GM12801 (cell line): ENCODE data around the gene RBFOX1.

Experiments
- CTCF ChIP-seq: IDR thresholded peaks from one replicate; pipeline ENCODE4 v1.5.1; 2011; ENCODE audit warnings: control low read depth; ENCODE audit not compliant: insufficient read length; ENCODE audit errors: extremely low read depth

RBFOX1 gene

DNA sequence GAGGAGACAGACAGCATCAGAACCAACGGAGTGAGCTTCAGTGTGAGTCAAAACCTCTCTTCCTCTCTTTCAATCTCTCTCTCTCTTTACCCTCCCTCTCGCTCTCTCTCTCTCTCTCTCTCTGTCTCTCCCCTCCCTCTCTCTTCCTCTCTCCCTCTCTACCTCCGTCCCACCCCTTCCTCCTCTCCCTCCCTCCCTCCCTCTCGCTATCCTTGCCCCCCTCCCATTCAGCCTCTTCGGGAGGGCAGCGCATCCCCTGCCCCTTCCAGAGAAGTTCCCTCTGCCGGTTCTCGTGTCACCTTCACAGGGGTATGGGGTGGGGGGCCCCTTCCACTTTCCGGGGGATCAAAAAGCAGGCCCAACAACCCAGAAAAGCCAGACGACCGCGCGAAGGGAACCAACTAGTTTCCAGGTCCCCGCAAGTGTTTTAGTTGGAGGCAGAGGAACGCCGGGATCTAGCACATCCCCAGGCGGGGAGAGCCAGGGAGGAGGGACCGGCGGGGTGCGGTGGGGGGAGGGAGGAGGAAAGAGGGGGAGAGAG, 28.9 kb upstream of the RBFOX1 start:
- TF ChIP-seq CTCF = no peak

DNA sequence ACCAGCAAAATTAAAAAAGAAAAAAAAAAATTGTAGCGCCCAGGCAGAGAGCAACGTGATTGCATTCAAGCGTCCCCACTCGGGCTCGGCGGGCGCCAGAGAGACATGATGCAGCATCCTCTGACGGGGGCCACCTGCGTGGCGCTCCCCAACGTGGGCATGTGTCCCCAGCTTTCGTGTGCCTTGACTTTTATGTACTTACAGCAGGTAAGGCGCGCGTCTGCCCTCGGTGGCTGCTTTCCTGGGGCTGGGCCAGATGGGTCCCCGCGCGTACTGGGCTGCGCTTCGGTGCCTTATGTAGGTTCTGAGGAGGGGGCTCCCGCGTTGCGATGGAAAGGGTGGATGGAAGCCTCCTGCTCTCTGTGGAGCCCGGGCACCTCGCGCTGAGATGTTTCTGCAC, 28.4 kb upstream of the RBFOX1 start:
- no peak for TF ChIP-seq CTCF

DNA sequence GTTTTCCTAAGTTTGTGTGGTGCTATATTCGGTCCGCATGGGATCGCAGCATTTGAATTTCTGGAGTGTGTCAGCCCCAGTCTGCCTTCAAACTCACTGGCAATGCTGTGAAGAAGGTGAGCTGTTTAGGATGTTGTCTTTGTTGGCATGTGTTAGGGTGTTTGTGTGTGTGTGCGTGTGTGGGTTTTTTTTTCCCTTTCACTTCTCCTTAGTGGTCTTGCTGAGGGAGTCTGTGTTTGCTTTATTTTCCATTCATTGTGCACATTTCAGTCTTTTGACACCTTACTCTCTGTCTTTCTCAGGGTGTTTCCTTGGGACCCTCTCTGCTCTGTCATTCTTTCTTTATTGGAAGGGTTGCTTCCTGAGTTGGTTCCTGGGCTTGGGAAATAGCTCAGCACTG, 27.7 kb upstream of the RBFOX1 start:
- TF ChIP-seq CTCF = no peak

- TF ChIP-seq CTCF = no peak
These were observed 19.5 kb upstream of the RBFOX1 start for GRCh38 chr16:7313170-7313569.

DNA sequence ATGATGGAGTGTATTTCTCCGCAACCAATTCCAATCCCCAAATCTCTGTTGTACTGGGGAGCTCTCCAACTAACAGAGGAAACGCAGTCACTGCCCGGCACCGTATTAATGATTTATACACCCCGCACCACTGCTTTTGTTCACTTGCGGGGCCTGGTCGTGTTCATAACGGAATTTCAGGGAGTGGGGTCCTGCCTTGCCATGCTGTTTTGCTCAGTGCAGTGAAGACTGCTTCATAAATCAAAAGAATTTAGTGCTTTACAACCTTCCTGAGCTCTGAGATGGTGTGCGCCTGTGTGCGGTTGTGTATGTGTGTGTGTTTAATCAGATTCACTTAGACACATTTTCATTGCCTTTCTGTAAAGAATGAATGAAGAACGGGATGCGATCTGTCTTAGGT, 18.5 kb upstream of the RBFOX1 start:
- no peak for TF ChIP-seq CTCF

GRCh38 chr16:7315813-7316212, 16.8 kb upstream of the RBFOX1 start:
- no peak for TF ChIP-seq CTCF

GRCh38 chr16:7316281-7316888, 16.3 kb upstream of the RBFOX1 start:
- no peak for TF ChIP-seq CTCF
